Measurements from ENCODE around the gene SAXO1. TPM values are rescaled to one million over a fixed set of nuclear protein-coding genes. Genes with fewer than 3 reads are reported as not detected.

SAXO1 gene
- total RNA-seq, 2 donors from 2014 or later, result not detected

DNA sequence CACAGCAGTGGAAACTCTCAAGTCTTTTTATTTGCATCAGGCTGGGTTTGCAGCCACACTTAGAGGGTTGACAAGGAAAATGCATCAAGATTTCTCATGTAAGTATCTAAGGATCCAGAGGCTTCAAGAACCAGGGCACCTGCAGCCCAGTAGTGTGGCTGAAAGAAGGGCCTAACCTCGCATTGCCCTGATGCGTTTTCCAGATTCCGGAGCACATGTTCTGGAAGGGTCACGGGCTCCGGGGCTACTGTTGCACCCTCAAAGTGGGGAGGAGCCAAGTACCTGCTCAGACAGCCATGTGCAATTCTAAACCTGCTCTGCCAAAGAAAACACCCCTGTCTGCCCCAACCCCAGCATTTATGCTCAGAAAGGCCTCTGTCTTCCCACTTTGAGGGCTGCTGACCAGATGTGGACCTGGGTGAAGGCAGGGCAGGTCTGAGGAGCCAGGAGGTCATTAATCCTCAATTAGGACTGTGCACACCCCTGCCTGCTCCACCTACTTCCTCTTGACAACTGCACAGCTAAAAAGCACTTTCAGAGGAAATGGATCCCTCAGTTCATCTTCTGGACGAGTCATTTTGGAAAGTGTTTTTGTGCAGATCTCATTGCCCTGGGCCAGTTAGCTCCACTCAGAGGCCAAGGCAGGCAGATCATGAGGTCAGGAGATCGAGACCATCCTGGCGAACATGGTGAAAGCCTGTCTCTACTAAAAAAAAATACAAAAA is 110.7 kb downstream of the SAXO1 start:
- Histone ChIP-seq H3K4me3 (no peak overlapping the region), H3K36me3 (replicated peaks in 1 of 2; ENCODE audit: insufficient read depth in 1 of 2, low read depth in 2 of 2) (no peaks in the 10 kb centered on the region), H3K4me1 (no peaks in the 10 kb centered on the region), H3K27me3 (no peaks in the 10 kb centered on the region), H3K9me3 (no peaks in the 10 kb centered on the region), H3K27ac (no peak overlapping the region)
- ATAC-seq (no peak), DNase-seq (no peak)
- WGBS, 2 donors, result 74 to 75% methylated on average over 8 of the region's 8 CpGs
- TF ChIP-seq, protein P1, sequence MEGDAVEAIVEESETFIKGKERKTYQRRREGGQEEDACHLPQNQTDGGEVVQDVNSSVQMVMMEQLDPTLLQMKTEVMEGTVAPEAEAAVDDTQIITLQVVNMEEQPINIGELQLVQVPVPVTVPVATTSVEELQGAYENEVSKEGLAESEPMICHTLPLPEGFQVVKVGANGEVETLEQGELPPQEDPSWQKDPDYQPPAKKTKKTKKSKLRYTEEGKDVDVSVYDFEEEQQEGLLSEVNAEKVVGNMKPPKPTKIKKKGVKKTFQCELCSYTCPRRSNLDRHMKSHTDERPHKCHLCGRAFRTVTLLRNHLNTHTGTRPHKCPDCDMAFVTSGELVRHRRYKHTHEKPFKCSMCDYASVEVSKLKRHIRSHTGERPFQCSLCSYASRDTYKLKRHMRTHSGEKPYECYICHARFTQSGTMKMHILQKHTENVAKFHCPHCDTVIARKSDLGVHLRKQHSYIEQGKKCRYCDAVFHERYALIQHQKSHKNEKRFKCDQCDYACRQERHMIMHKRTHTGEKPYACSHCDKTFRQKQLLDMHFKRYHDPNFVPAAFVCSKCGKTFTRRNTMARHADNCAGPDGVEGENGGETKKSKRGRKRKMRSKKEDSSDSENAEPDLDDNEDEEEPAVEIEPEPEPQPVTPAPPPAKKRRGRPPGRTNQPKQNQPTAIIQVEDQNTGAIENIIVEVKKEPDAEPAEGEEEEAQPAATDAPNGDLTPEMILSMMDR (IDR thresholded peaks at IDR 0.05), result no peak
- TF ChIP-seq POLR2A (IDR thresholded peaks at IDR 0.05), result no peak
- intact Hi-C loops (cut with DNase I), result no loop called here

GRCh38 chr9:18921366-18922075 is 111.5 kb downstream of the SAXO1 start:
- WGBS, 2 donors, result 69 to 74% methylated on average over 7 of the region's 7 CpGs
- DNase-seq, result no peak
- H3K27ac ChIP-seq, result no peak overlapping the region
- no peaks in the 10 kb centered on the region for H3K4me1 ChIP-seq
- ATAC-seq, result no peak
- no peaks in the 10 kb centered on the region for H3K36me3 ChIP-seq (replicated peaks in 1 of 2; ENCODE audit: insufficient read depth in 1 of 2, low read depth in 2 of 2)
- no peak for TF ChIP-seq POLR2A (IDR thresholded peaks at IDR 0.05)
- TF ChIP-seq, protein P1 (IDR thresholded peaks at IDR 0.05), result no peak
- no peaks in the 10 kb centered on the region for H3K27me3 ChIP-seq
- intact Hi-C loops (cut with DNase I), result no loop called here
- H3K9me3 ChIP-seq, result no peaks in the 10 kb centered on the region
- H3K4me3 ChIP-seq, result no peak overlapping the region

DNA sequence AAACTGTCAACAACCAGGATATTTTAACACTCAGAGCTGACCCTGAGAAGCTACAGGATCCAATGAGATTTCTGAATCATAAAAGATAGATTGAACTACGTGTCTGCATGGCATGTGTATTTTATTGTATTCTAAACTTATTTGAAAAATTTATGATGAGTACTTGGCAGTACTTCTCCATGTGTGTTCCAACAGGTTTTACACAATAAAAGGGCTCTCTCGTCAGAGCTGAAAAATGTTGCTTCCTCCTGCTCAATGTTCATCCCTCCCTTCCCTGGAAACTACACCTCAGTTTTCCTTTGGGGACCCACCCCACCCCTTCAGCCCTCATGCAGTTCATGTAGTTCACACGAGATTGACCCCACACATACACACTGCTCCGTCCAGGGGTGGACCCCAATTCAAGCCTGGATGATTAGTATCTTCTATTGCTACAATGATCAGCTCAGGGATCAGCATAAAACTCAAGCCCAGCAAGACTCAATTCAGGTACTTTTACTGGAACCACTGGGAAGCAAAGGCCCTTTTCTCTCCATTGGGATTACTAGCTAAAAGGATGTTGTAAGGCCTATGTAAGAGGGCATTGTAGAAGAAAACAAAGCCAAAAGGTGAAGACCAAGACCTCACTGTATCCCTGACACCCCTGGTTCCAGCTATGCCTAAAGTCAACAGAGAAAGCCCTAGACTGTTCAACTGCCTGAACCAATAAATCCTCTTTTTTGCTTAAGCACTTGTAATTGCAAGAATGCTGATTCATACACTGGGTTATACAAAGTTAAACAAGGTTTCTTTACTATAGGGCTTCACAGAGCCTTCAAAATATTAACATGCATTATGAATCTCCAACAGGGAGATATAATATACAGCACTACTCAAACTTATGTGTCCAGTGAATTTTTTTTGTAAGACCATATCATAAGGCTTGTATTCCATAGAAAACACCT is 112.6 kb downstream of the SAXO1 start:
- DNase-seq (no peak), ATAC-seq (no peak)
- H3K36me3 ChIP-seq (replicated peaks in 1 of 2; ENCODE audit: insufficient read depth in 1 of 2, low read depth in 2 of 2), result no peaks in the 10 kb centered on the region
- H3K4me1 ChIP-seq, result no peaks in the 10 kb centered on the region
- no peak overlapping the region for H3K27ac ChIP-seq
- no peak overlapping the region for H3K4me3 ChIP-seq
- TF ChIP-seq POLR2A (IDR thresholded peaks at IDR 0.05), result no peak
- TF ChIP-seq, protein P1 (IDR thresholded peaks at IDR 0.05), result no peak
- no peaks in the 10 kb centered on the region for H3K9me3 ChIP-seq
- WGBS, 2 donors, result 48 to 55% methylated on average over 4 of the region's 4 CpGs
- intact Hi-C loops (cut with DNase I), result no loop called here
- H3K27me3 ChIP-seq, result no peaks in the 10 kb centered on the region

GRCh38 chr9:18911714-18912342 is 121.2 kb downstream of the SAXO1 start:
- Histone ChIP-seq H3K9me3 (no peaks in the 10 kb centered on the region), H3K27ac (no peak overlapping the region), H3K4me3 (no peak overlapping the region), H3K4me1 (no peaks in the 10 kb centered on the region), H3K36me3 (replicated peaks in 1 of 2; ENCODE audit: insufficient read depth in 1 of 2, low read depth in 2 of 2) (no peaks in the 10 kb centered on the region), H3K27me3 (no peaks in the 10 kb centered on the region)
- DNase-seq, result no peak
- no peak for ATAC-seq
- 84 to 91% methylated on average over 9 of the region's 9 CpGs for WGBS, 2 donors
- no peak for TF ChIP-seq POLR2A (IDR thresholded peaks at IDR 0.05)
- TF ChIP-seq, protein P1 (IDR thresholded peaks at IDR 0.05), result no peak
- intact Hi-C loops (cut with DNase I), result no loop called here

Data from body of pancreas (tissue), 4 donors.